A673 (cell line): Measurements from ENCODE around the gene KIFC3. TPM values are rescaled to one million over a fixed set of nuclear protein-coding genes. Genes with fewer than 3 reads are reported as not detected.

ENCODE experiments used
- BruUV-seq: library from RNA; stranded (reverse); fragments of 400-500 nt; replicated peaks from 2 replicates; lab custom pipeline; 2021; lab: Mats Ljungman, UMichigan
- CTCF ChIA-PET: fragments of 300-600 bp; sonication (Branson Sonifier 250); formaldehyde crosslinking; loops from one replicate; lab custom pipeline; 2022; ENCODE audit warnings: antibody characterized with exemption; lab: Charles Lee
- POLR2A ChIA-PET: fragments of 300-600 bp; sonication (Branson Sonifier 250); formaldehyde crosslinking; loops from one replicate; lab custom pipeline; 2022; ENCODE audit warnings: antibody characterized with exemption; ENCODE audit not compliant: low non-redundant PET; lab: Charles Lee
- DNase-seq: peaks from one replicate; pipeline ENCODE4 v3.0.0-alpha.2; 2015; ENCODE audit warnings: low spot score
- H3K27ac ChIP-seq: fragments of 200-600 bp; sonication (generic); 2 replicates; pipeline ENCODE4 v1.5.1; 2016; ENCODE audit warnings: mixed run types, low read depth, mild to moderate bottlenecking, mixed read lengths, antibody characterized with exemption, low read length; ENCODE audit not compliant: poor library complexity, severe bottlenecking
- H3K27me3 ChIP-seq: fragments of 200-600 bp; sonication (generic); replicated peaks from 2 replicates; pipeline ENCODE4 v1.6.1; 2017; ENCODE audit warnings: mixed run types, low read depth, mild to moderate bottlenecking, mixed read lengths, antibody characterized with exemption, low read length; ENCODE audit not compliant: insufficient read depth, poor library complexity
- H3K36me3 ChIP-seq: fragments of 200-600 bp; sonication (generic); 2 replicates; pipeline ENCODE4 v1.6.1; 2016; ENCODE audit warnings: mixed run types, mild to moderate bottlenecking, mixed read lengths, antibody characterized with exemption, low read length; ENCODE audit not compliant: insufficient read depth, poor library complexity, severe bottlenecking
- H3K4me1 ChIP-seq: fragments of 200-600 bp; sonication (generic); 2 replicates; pipeline ENCODE4 v1.6.1; 2017; ENCODE audit warnings: mixed run types, mild to moderate bottlenecking, mixed read lengths, antibody characterized with exemption, low read length; ENCODE audit not compliant: insufficient read depth, poor library complexity, severe bottlenecking
- H3K4me3 ChIP-seq: fragments of 200-600 bp; sonication (generic); 2 replicates; pipeline ENCODE4 v1.5.1; 2016; ENCODE audit warnings: low read depth, mixed run types, mild to moderate bottlenecking, mixed read lengths, low read length; ENCODE audit not compliant: poor library complexity, severe bottlenecking
- H3K9me3 ChIP-seq: fragments of 200-600 bp; sonication (generic); 2 replicates; pipeline ENCODE4 v1.6.1; 2016; ENCODE audit warnings: mixed run types, low read depth, mild to moderate bottlenecking, mixed read lengths, antibody characterized with exemption, low read length; ENCODE audit not compliant: poor library complexity, severe bottlenecking
- CTCF ChIP-seq: fragments of 300-800, 200-600 bp; sonication (generic); conservative IDR thresholded peaks from 2 replicates; pipeline ENCODE4 v1.5.1; 2017; ENCODE audit warnings: low read depth, mild to moderate bottlenecking, antibody characterized with exemption, low read length, moderate library complexity, mixed read lengths
- EZH2 ChIP-seq: fragments of 200-600 bp; sonication (generic); IDR thresholded peaks from 2 replicates; pipeline ENCODE4 v1.6.1; 2017; ENCODE audit warnings: borderline replicate concordance, low read depth, mild to moderate bottlenecking, mixed read lengths, antibody characterized with exemption, low read length; ENCODE audit not compliant: poor library complexity, severe bottlenecking
- intact Hi-C: fragments of 100-400 bp; cut with micrococcal nuclease; formaldehyde crosslinking; loops from one replicate; pipeline ENCODE4 v1.10.0; 2022; ENCODE audit not compliant: unreplicated experiment
- microRNA-seq: library from miRNA; unstranded; fragments of <30 nt; microRNA quantifications from one replicate; pipeline ENCODE4 v1.2.0, GENCODE V29; 2021
- total RNA-seq: library from RNA; stranded (reverse); gene quantifications from 2 replicates; pipeline ENCODE4 v1.2.3, GENCODE V29; 2021

The KIFC3 gene
- total RNA-seq, 1 experiment from 2014 or later, result 198 TPM

- no TSS peak for BruUV-seq
- ChIA-PET CTCF (no interaction called here), POLR2A (no interaction called here)
- Histone ChIP-seq H3K27me3 (no peaks in the 10 kb centered on the region), H3K9me3 (no peaks in the 10 kb centered on the region), H3K4me1 (no peaks in the 10 kb centered on the region), H3K4me3 (no peak overlapping the region), H3K27ac (no peak overlapping the region), H3K36me3 (no peaks in the 10 kb centered on the region)
- no peak for DNase-seq
- TF ChIP-seq EZH2, result no peak
- no peak for TF ChIP-seq CTCF
- intact Hi-C loops, result no loop called here
Observed at GRCh38 chr16:57711993-57712392, 90.3 kb downstream of the KIFC3 start.

GRCh38 chr16:57711346-57711745 lies 90.9 kb downstream of the KIFC3 start:
- POLR2A ChIA-PET, result no interaction called here
- H3K27me3 ChIP-seq, result no peaks in the 10 kb centered on the region
- H3K4me1 ChIP-seq, result no peaks in the 10 kb centered on the region
- no peak overlapping the region for H3K4me3 ChIP-seq
- CTCF ChIA-PET, result no interaction called here
- intact Hi-C loops, result no loop called here
- no peak overlapping the region for H3K27ac ChIP-seq
- no peak for DNase-seq
- no peaks in the 10 kb centered on the region for H3K36me3 ChIP-seq
- TF ChIP-seq EZH2 (no peak), CTCF (no peak)
- BruUV-seq, result no TSS peak
- no peaks in the 10 kb centered on the region for H3K9me3 ChIP-seq

- Histone ChIP-seq H3K36me3 (no peaks in the 10 kb centered on the region), H3K4me3 (no peak overlapping the region), H3K27ac (no peak overlapping the region), H3K9me3 (no peaks in the 10 kb centered on the region), H3K27me3 (no peaks in the 10 kb centered on the region), H3K4me1 (no peaks in the 10 kb centered on the region)
- no TSS peak for BruUV-seq
- DNase-seq, result no peak
- intact Hi-C loops, result no loop called here
- CTCF ChIA-PET, result no interaction called here
- TF ChIP-seq CTCF (no peak), EZH2 (no peak)
- POLR2A ChIA-PET, result interaction anchor here (0.7 kb wide), 2 partner anchors 10 to 33 kb away, joined by 7 to 12 read pairs; no protein-coding TSS in a partner anchor
Observed at GRCh38 chr16:57709663-57710062, 92.6 kb downstream of the KIFC3 start.

Small RNAs within 50 kb of the gene (microRNA-seq; reads per million reads assigned to microRNA genes)
- gene MIR6772, result 1.6 reads per million

Other genes starting within 250 kb of the KIFC3 start
- 0.75 and 1.0 TPM in 2 replicates for gene ADGRG1, start 173.9 kb downstream of the KIFC3 start, total RNA-seq
- not detected in 2 replicates for gene ADGRG3, start 134.2 kb downstream of the KIFC3 start, total RNA-seq
- gene DRC7, start 107.7 kb downstream of the KIFC3 start, total RNA-seq, result not detected in 2 replicates
- 55.7 and 58.5 TPM in 2 replicates for gene KATNB1, start 66.7 kb downstream of the KIFC3 start, total RNA-seq
- gene CNGB1, start 168.6 kb upstream of the KIFC3 start, total RNA-seq, result not detected in 2 replicates
- 11.7 and 12.9 TPM in 2 replicates for gene ZNF319, start 198.2 kb upstream of the KIFC3 start, total RNA-seq
- 99.5 and 106 TPM in 2 replicates for gene USB1, start 198.9 kb upstream of the KIFC3 start, total RNA-seq
- gene MMP15, start 223.3 kb upstream of the KIFC3 start, total RNA-seq, result 4.5 and 7.0 TPM in 2 replicates